SK-N-MC (cell line): ENCODE results near the gene DNAJC25.

Experiments used
- EZH2 ChIP-seq: fragments of 200-600 bp; sonication (generic); IDR thresholded peaks from one replicate; pipeline ENCODE4 v1.6.1; 2017; ENCODE audit warnings: antibody characterized with exemption
- POLR2AphosphoS5 ChIP-seq: IDR thresholded peaks from 2 replicates; pipeline ENCODE4 v1.6.1; 2012; ENCODE audit warnings: mild to moderate bottlenecking, low read depth, low read length, borderline replicate concordance

DNA sequence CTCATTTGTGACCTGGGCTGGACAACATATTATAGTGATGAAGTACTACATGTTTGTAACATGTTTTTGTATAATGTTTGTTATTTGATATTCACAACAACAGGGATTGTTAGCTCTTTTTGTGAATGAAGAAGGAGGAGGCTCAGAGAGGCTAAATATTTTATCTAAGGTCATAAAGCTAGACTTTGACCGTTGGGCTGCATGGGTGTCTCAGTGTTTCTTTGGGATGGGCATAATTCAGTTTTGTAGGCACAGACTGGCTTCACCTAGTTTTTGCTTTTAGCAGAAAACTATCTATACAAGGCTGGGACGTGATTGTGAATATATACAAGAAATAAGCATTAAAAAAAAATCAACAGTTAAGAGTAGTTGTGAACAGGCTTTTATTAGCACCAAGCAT, 15.3 kb downstream of the DNAJC25 start:
- TF ChIP-seq POLR2AphosphoS5: no peak
- TF ChIP-seq EZH2: no peak
